Peyer's patch (tissue), 4 donors: Measurements from ENCODE around the gene SUGCT.

Source experiments
- POLR2A ChIP-seq, 2 donors: fragments of 450-650 bp; IDR thresholded peaks; one replicate each; pipeline ENCODE4 v1.5.1; 2017; ENCODE audit warnings: antibody characterized with exemption in 2 of 2, mild to moderate bottlenecking in 2 of 2, moderate library complexity in 2 of 2
- TF ChIP-seq, protein P1 (sequence below), 6 experiments: fragments of 450-650 bp in 4 of 6; fragments of 200-600 bp in 2 of 6; sonication (generic) in 1 of 6; IDR thresholded peaks; one replicate each; pipeline ENCODE4 v1.5.1; 2017 to 2019; ENCODE audit warnings: antibody characterized with exemption in 6 of 6, mild to moderate bottlenecking in 3 of 6, moderate library complexity in 1 of 6

DNA sequence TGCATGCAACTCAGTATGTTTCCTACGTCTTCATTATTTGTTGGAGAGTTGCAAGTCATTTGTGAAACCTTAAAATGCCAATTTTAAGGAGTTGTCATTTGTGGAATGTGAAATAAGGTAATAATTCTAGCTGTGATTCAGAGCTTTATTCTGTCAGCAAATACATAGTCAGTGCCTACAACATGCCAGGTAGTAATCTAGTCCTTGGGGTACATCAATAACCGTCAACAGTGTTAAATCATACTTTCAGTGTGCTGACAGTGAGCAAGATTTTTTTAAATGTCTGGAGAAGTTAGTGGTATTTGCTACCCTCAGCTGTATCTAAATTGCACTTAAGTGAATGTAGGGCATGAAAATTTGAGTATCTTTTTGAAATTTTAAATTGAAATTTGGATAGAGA lies 37.1 kb upstream of the SUGCT start:
- TF ChIP-seq, protein P1, sequence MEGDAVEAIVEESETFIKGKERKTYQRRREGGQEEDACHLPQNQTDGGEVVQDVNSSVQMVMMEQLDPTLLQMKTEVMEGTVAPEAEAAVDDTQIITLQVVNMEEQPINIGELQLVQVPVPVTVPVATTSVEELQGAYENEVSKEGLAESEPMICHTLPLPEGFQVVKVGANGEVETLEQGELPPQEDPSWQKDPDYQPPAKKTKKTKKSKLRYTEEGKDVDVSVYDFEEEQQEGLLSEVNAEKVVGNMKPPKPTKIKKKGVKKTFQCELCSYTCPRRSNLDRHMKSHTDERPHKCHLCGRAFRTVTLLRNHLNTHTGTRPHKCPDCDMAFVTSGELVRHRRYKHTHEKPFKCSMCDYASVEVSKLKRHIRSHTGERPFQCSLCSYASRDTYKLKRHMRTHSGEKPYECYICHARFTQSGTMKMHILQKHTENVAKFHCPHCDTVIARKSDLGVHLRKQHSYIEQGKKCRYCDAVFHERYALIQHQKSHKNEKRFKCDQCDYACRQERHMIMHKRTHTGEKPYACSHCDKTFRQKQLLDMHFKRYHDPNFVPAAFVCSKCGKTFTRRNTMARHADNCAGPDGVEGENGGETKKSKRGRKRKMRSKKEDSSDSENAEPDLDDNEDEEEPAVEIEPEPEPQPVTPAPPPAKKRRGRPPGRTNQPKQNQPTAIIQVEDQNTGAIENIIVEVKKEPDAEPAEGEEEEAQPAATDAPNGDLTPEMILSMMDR (IDR thresholded peaks at IDR 0.05) = no peak
- TF ChIP-seq POLR2A (IDR thresholded peaks at IDR 0.05) = no peak
